GM18507 (cell line): ENCODE measurements around the gene ARHGAP28.

Experiments
- DNase-seq: peaks from one replicate; pipeline ENCODE4 v3.0.0; 2011; ENCODE audit warnings: low read depth; ENCODE audit not compliant: insufficient read length; ENCODE audit errors: extremely low spot score
- FAIRE-seq: peaks from 2 replicates; lab custom pipeline; 2011; peaks lifted over from hg19 to GRCh38; lab: Jason Lieb, UNC

The ARHGAP28 gene

DNA sequence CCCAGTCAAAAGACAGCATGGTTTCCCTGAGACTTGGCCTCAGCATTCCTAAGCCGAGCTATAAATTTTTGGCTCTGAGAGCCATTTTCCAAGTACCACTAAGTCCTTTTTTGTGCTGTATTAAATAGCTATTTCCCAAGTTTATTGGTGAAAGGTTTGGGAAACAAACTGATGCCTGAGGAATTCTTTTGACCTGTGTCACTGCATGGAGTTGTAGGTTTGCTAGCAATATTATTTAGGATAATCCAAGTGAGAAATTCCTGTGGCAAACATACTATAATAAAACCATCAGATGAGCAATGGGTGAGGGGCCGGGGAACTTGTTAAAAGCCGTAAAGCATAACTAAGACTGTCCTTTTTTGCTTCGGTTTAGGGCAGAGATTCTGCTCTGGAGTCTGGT, 28.4 kb downstream of the ARHGAP28 start:
- DNase-seq (no peak), FAIRE-seq (no peak)

DNA sequence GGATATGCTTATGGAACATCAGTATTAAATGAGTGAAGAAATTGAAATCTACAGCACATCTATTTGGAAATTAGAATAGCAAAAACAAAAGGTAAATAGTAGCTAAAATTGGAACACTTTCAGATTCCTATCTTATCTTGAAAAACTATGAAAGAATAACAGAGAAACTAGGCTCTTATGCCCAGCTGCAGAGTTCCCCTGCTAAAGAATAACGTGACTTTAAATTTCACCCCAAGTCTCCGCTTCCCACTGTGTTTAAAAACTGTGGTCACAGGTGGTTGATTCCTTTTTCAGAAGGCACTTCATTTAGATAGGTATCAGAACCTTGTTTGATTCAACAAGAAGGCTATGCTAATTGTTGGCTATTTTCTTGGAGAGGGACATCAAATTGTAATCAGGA, 30.1 kb downstream of the ARHGAP28 start:
- DNase-seq (no peak), FAIRE-seq (no peak)

GRCh38 chr18:6763524-6763923, 34.0 kb downstream of the ARHGAP28 start:
- FAIRE-seq (no peak), DNase-seq (no peak)

DNA sequence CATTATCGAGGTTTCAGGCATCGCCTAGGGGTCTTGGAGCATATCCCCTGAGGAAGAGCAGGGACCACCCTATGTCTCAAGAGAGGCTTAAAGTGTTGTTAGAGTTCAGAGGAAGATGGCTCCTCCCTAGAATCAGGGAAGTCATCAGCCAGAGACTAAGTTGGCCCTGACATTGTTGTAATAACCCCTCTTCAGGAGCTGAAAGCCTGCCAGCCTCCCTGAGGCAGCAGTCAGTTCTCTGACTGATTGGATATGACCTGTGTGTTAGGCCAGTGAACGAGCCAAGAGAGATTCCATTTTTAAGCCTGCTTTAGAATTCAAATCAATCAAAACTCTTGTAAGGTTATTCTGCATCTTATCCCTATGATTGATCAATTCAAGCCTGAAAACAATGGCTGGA, 34.9 kb downstream of the ARHGAP28 start:
- no peak for FAIRE-seq

DNA sequence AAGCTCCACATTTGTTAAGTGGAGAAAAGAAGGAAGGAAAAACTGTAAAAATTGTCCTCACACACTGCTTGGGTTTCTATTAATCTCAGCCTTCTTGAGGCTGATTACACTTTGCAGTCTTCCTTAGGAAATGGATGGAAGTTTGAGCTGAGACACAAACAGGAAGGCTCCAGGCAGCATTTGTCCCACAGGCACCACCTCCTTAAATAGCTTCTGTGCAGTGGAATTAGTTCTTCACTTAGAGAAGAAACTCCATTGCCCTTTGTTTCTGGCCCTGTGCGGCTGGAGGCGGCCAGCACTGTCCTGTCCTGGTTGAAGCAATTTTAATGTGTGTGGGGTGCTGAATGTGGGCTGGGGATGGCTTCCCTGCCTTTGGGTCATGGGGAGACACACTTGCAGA, 44.3 kb downstream of the ARHGAP28 start:
- DNase-seq: no peak
- FAIRE-seq: no peak

More for the DNA sequence above, 34.9 kb downstream of the ARHGAP28 start:
- no peak for DNase-seq

DNA sequence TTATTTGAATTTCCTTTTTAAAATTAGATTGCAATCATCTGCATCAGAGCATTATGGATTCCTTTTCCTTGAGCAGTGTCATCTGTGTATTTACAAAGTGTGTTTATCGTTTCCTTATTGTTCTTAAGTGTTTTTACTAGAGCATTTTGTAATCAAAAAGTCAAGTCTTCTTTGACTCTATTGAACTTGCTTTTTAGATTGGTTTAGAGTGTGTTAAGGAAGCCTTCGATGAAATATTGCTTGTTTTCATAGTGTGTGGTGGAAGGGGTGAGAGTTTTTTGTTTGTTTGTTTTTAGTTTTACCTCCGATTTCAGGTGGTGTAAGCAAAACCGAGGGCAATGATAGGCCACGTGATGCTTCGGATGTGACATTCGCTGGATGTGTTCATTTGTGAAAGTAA, 45.7 kb downstream of the ARHGAP28 start:
- no peak for DNase-seq
- FAIRE-seq: no peak

- FAIRE-seq (no peak), DNase-seq (no peak)
Observed at GRCh38 chr18:6775702-6776101, 46.2 kb downstream of the ARHGAP28 start.

DNA sequence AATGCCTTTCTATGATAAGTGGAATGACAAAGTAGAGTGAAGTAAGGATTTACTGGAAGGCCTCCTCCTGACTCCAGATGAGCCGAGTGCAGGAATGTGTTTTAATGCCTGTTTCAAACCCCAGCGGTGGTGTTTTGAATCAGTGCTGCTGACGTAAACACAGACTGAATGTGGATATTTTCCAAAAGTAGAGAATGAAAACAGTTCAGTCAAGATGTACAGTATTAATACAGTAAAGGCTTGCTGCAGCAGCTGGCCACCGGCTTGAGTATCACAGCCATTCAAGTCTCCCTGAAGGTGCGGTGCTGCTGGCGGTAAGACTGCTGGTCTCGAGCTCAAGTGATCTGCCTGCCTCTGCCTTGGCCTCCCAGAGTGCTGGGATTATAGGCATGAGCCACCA, 46.7 kb downstream of the ARHGAP28 start:
- no peak for DNase-seq
- FAIRE-seq: no peak

DNA sequence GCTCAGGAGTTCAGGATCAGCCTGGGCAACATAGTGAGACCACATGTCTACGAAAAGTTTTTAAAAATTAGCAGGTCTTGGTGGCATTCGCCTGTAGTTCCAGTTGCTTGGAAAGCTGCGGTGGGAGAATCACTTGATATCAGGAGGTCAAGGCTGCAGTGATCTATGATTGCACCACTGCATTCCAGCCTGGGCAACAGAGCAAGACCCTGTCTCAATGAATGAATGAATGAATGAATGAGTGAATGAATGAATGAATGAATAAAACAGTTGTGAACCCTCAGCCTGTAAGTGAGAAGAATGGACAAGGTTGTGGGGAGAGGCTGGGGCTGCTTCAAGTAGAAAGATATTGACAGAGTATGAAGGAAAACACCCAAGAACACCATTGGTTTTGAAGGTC, 48.0 kb downstream of the ARHGAP28 start:
- DNase-seq (no peak), FAIRE-seq (no peak)

DNA sequence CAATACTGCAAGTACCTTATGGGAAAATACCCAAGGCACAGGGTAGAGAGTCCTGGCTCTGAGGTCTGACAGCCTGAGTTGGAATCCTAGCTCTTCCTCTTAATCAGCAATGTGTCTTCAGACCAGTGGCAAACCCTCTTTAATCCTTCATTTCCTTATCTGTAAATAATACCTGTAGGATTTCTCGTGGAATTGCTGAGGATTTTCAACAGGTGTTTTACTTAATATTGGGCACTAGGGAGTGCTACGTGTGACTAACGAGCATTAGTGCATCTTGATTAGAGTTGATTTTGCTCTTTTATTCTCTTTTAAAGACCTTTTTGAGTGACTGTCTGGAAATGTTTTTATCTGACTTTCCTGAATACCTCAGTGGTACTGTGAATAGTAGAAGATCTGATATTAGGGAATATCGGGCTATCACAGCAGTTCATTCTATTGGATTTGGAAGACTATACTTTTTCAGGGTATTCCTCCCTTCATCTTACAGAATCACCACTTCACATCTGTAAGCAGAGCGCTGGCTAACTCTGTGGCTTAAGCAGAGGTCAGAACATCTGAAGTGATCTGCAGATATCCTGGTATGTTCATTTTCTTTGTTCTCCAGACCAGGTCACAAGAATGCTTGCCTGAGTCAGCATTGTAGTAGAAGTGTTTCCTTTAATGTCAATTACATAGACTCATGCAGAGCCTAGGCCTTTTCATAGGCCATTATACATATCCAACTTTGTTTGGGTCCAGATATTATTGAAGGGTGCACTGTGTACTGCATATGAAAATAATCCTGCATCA, 49.1 kb downstream of the ARHGAP28 start:
- no peak for DNase-seq
- no peak for FAIRE-seq

DNA sequence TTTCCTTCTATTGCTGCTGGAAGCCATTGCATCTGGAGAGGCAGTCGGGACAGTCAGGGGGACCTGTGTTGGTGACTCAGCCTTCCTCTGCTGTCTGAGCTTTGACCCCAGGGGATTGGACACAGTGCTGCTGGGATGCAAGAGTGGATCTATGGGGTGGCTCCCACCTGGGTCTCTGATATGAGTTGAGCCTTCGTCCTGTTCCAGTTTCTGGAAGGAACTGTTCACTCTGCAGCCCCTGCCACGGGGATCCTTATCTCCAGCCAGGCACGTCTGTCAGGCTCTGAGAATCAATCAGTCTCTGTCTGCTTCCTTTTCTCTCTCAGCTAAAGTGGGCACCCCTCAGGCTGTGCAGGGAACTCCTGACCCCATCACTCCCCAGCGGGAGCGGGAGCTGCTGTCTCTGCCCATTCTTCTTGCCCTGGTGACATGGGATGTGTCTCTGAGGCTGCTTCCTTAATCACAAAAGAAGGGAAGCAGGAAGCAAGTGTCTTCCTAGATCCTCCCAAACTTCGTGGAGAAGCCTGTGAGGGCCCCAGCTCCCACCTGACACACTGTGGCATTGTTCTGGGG, 51.7 kb downstream of the ARHGAP28 start:
- DNase-seq (no peak), FAIRE-seq (no peak)

GRCh38 chr18:6781796-6782195, 52.3 kb downstream of the ARHGAP28 start:
- DNase-seq (no peak), FAIRE-seq (no peak)

DNA sequence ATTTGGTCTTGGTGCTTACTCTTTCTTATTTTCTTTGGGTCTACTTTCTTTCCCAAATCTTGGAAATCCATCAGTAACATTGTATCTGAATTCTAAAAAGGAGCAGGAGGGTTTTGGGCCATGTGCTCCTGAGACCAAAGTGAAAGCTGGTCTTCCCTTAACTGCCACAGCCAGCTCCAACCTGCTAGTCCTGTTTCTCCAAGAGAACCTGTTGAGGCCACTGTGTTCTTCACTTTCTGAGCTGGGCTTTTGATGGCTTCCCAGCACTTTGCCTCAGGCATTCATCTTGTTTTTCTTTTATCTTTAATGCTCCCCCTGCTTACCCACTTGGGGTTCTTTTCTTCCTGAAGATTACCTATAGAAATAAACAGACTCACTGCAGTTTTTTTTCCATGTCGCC, 53.3 kb downstream of the ARHGAP28 start:
- DNase-seq (no peak), FAIRE-seq (no peak)

GRCh38 chr18:6784046-6784445, 54.5 kb downstream of the ARHGAP28 start:
- no peak for FAIRE-seq
- DNase-seq: no peak

- DNase-seq: no peak
- FAIRE-seq: no peak
Observed at GRCh38 chr18:6785001-6785400, 55.5 kb downstream of the ARHGAP28 start.

DNA sequence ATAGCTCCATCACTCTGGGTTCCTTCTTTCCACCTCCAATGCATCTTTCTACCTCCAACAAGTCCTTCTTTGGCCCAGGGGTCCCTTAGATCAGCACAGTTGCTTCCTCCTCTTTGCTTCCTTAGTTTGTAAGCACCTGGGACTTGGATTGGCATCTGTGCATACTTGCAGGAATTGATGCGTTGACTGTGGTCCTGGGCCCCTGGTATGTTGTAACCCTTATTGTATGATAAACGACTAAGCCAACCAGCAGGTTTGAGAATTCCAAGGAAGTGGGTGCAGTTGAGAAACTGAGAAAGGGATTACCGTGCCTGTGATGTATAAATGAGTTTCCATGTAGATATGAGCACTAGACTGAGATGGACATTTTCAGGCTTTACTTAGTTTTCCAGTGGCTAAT, 55.9 kb downstream of the ARHGAP28 start:
- FAIRE-seq (no peak), DNase-seq (no peak)

- FAIRE-seq: no peak
- no peak for DNase-seq
Observed at GRCh38 chr18:6792391-6792790, 62.9 kb downstream of the ARHGAP28 start.

GRCh38 chr18:6793455-6793854, 63.9 kb downstream of the ARHGAP28 start:
- no peak for DNase-seq
- FAIRE-seq: no peak

DNA sequence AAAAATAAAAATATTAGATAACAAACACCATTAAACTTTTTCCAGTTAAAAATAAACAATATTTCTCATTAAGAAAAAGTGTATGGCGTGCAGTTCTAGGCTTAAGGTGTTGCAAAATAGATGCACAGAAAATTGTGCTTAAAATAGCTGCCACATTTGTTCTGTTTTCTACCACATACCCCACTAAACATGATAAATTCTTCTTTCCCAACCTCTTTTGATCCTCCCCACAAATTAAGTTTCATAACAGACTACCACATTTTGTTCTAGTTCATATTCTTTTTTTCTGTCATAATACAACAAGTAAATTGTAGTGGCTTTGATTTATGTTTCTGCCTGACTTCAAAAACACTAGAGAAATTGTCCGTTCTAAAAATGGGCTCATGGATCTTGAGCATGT, 64.5 kb downstream of the ARHGAP28 start:
- no peak for FAIRE-seq

DNA sequence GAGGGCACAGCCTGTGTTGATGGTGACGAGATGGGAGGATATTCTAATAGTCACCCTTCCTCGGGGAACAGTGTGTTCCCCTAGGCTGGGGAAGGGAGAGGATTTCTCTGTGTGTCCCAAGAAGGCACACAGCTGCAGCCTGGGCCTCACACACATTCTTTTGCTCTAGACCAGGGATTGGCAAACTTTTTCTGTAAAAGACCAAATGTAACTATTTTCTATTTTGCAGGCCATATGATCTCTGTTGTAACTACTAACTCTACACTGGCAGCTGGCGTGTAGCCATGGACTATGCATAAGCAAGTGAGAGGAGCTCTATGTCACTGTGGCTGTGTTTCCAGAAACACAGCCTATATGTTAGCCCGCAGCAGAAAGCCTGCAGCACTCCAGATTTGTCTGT, 65.8 kb downstream of the ARHGAP28 start:
- FAIRE-seq: no peak
- DNase-seq: no peak

More for the DNA sequence above, 64.5 kb downstream of the ARHGAP28 start:
- DNase-seq: no peak

- FAIRE-seq (no peak), DNase-seq (no peak)
Observed at GRCh38 chr18:6796511-6796910, 67.0 kb downstream of the ARHGAP28 start.
